ENCODE measurements around the gene GNAI3.

Gene GNAI3

GRCh38 chr1:109621379-109622136 is 73.1 kb downstream of the GNAI3 start:
- in situ Hi-C loops (cut with MboI; ENCODE audit: low sequenced_read_pairs) = loop anchor here (5.0 kb wide), 1 partner anchor 74 kb away; the partner anchor contains the start of gene GNAI3

GRCh38 chr1:109622137-109622892 is 73.9 kb downstream of the GNAI3 start:
- in situ Hi-C loops (cut with MboI; ENCODE audit: low sequenced_read_pairs) = loop anchor here (5.0 kb wide), 1 partner anchor 75 kb away; the partner anchor contains the start of gene GNAI3

GRCh38 chr1:109622895-109623294 is 74.5 kb downstream of the GNAI3 start:
- in situ Hi-C loops (cut with MboI; ENCODE audit: low sequenced_read_pairs) = loop anchor here (5.0 kb wide), 1 partner anchor 76 kb away; the partner anchor contains the start of gene GNAI3

GRCh38 chr1:109623601-109624161 is 75.3 kb downstream of the GNAI3 start:
- in situ Hi-C loops (cut with MboI; ENCODE audit: low sequenced_read_pairs) = loop anchor here (5.0 kb wide), 1 partner anchor 76 kb away; the partner anchor contains the start of gene GNAI3

- in situ Hi-C loops (cut with MboI; ENCODE audit: low sequenced_read_pairs) = loop anchor here (5.0 kb wide), 1 partner anchor 77 kb away; the partner anchor contains the start of gene GNAI3
These were observed 76.0 kb downstream of the GNAI3 start for GRCh38 chr1:109624201-109625010.

GRCh38 chr1:109625176-109625575 is 76.8 kb downstream of the GNAI3 start:
- in situ Hi-C loops (cut with MboI; ENCODE audit: low sequenced_read_pairs) = no loop called here

GRCh38 chr1:109625601-109626560 is 77.5 kb downstream of the GNAI3 start:
- in situ Hi-C loops (cut with MboI; ENCODE audit: low sequenced_read_pairs) = no loop called here

GRCh38 chr1:109626682-109627408 is 78.4 kb downstream of the GNAI3 start:
- in situ Hi-C loops (cut with MboI; ENCODE audit: low sequenced_read_pairs) = no loop called here

GRCh38 chr1:109627692-109628399 is 79.4 kb downstream of the GNAI3 start:
- in situ Hi-C loops (cut with MboI; ENCODE audit: low sequenced_read_pairs) = no loop called here

- in situ Hi-C loops (cut with MboI; ENCODE audit: low sequenced_read_pairs) = no loop called here
These were observed 80.3 kb downstream of the GNAI3 start for GRCh38 chr1:109628540-109629321.

GRCh38 chr1:109629372-109630030 is 81.1 kb downstream of the GNAI3 start:
- in situ Hi-C loops (cut with MboI; ENCODE audit: low sequenced_read_pairs) = no loop called here

GRCh38 chr1:109630081-109630897 is 81.9 kb downstream of the GNAI3 start:
- in situ Hi-C loops (cut with MboI; ENCODE audit: low sequenced_read_pairs) = no loop called here

- in situ Hi-C loops (cut with MboI; ENCODE audit: low sequenced_read_pairs) = no loop called here
These were observed 82.6 kb downstream of the GNAI3 start for GRCh38 chr1:109630898-109631512.

GRCh38 chr1:109631513-109632505 is 83.4 kb downstream of the GNAI3 start:
- in situ Hi-C loops (cut with MboI; ENCODE audit: low sequenced_read_pairs) = no loop called here
